ENCODE measurements around the gene GRID1. TPM values are rescaled to one million over a fixed set of nuclear protein-coding genes. Genes with fewer than 3 reads are reported as not detected.

Gene GRID1
- total RNA-seq, 4 donors from 2014 or later, result 0.88 to 7.3 (median 4.1) TPM

DNA sequence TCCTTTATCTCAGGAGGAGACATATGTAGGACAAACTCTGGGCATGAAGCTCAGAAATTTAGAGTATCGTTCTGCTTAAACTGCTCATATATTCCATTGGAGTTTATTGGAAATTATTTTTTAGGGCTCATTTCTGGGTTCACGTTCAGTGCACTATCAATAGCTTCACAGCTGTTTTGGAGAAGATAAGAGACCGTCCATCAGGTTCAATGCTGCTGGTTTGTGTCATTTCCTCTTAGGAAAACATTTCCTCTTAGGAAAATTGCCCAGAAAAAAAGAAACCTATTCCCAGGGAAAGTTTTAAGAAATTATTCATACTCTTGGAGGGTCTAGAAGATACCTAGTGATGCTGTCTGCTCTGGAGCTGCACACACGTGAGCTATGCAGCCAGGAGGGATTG, 691.7 kb downstream of the GRID1 start:
- Histone ChIP-seq H3K4me3 (no peak overlapping the region), H3K36me3 (no peaks in the 10 kb centered on the region), H3K27ac (no peak overlapping the region), H3K9me3 (no peaks in the 10 kb centered on the region), H3K4me1 (no peaks in the 10 kb centered on the region), H3K27me3 (no peaks in the 10 kb centered on the region)
- intact Hi-C loops (cut with DNase I; ENCODE audit: low total_unique reads), result no loop called here
- TF ChIP-seq POLR2A (IDR thresholded peaks at IDR 0.05), result no peak
- TF ChIP-seq, protein P1, sequence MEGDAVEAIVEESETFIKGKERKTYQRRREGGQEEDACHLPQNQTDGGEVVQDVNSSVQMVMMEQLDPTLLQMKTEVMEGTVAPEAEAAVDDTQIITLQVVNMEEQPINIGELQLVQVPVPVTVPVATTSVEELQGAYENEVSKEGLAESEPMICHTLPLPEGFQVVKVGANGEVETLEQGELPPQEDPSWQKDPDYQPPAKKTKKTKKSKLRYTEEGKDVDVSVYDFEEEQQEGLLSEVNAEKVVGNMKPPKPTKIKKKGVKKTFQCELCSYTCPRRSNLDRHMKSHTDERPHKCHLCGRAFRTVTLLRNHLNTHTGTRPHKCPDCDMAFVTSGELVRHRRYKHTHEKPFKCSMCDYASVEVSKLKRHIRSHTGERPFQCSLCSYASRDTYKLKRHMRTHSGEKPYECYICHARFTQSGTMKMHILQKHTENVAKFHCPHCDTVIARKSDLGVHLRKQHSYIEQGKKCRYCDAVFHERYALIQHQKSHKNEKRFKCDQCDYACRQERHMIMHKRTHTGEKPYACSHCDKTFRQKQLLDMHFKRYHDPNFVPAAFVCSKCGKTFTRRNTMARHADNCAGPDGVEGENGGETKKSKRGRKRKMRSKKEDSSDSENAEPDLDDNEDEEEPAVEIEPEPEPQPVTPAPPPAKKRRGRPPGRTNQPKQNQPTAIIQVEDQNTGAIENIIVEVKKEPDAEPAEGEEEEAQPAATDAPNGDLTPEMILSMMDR (IDR thresholded peaks at IDR 0.05), result no peak
- no peak for DNase-seq

DNA sequence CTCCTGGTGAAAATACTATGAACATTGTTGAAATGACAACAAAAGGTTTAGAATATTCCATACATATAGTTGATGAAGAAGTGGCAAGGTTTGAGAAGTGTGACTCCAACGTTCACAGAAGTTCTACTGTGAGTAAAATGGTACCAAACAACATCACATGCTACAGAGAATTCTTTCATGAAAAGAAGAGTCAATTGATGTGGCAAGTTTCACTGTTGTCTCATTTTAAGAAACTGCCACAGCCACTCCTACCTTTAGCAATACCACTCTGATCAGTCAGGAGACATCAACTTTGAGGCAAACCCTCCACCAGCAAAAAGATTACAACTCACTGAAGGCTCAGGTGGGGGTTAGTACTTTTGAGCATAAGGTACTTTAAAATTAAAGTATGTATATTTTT, 693.3 kb downstream of the GRID1 start:
- no peak for TF ChIP-seq POLR2A (IDR thresholded peaks at IDR 0.05)
- TF ChIP-seq, protein P1 (IDR thresholded peaks at IDR 0.05), result no peak
- H3K4me3 ChIP-seq, result no peak overlapping the region

DNA sequence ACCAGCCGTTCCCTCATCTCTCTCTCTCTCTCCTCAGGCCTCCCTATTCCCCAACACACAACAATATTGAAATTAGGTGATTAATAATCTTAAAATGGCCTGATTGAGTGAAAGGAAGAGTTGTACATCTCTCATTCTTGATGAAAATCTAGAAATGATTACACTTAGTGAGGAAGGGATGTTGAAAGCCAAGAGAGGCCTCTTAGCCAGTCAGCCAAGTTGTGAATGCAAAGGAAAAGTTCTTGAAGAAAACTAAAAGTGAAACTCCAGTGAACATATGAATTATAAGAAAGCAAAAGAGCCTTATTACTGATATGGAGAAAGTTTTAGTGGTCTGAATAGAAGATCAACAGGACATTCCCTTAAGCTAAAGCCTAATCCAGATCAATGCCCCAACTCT, 695.1 kb downstream of the GRID1 start:
- Histone ChIP-seq H3K36me3 (no peaks in the 10 kb centered on the region), H3K4me3 (no peak overlapping the region), H3K27ac (no peak overlapping the region), H3K4me1 (no peaks in the 10 kb centered on the region), H3K9me3 (no peaks in the 10 kb centered on the region), H3K27me3 (no peaks in the 10 kb centered on the region)
- intact Hi-C loops (cut with DNase I; ENCODE audit: low total_unique reads), result no loop called here
- no peak for DNase-seq
- no peak for TF ChIP-seq POLR2A (IDR thresholded peaks at IDR 0.05)
- TF ChIP-seq, protein P1 (IDR thresholded peaks at IDR 0.05), result no peak

More for the DNA sequence above, 693.3 kb downstream of the GRID1 start:
- Histone ChIP-seq H3K9me3 (no peaks in the 10 kb centered on the region), H3K36me3 (no peaks in the 10 kb centered on the region), H3K4me1 (no peaks in the 10 kb centered on the region), H3K27ac (no peak overlapping the region), H3K27me3 (no peaks in the 10 kb centered on the region)
- intact Hi-C loops (cut with DNase I; ENCODE audit: low total_unique reads), result no loop called here
- no peak for DNase-seq

DNA sequence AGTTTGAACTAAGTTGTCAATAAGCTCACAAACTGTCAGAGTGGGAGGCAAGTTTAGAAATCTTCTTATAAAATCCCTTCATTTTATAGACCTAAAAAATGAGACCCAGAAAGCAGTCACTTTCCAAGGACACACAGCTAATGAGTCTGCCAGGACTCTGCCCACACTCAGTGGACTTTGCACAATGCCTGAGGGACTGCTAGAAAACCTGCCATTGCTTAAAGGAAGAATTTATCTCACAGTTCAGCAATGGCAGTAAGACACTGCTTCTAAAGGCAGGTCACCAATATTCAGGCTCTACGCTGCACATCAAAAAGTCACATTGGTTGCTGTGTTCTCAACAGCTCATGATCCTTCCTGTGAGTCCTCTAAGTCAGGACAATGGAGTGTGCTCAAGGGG, 698.1 kb downstream of the GRID1 start:
- H3K27me3 ChIP-seq, result no peaks in the 10 kb centered on the region
- DNase-seq, result no peak
- TF ChIP-seq, protein P1 (IDR thresholded peaks at IDR 0.05), result no peak
- no peak for TF ChIP-seq POLR2A (IDR thresholded peaks at IDR 0.05)
- intact Hi-C loops (cut with DNase I; ENCODE audit: low total_unique reads), result no loop called here
- no peaks in the 10 kb centered on the region for H3K4me1 ChIP-seq
- no peaks in the 10 kb centered on the region for H3K9me3 ChIP-seq
- no peak overlapping the region for H3K27ac ChIP-seq
- no peak overlapping the region for H3K4me3 ChIP-seq
- no peaks in the 10 kb centered on the region for H3K36me3 ChIP-seq

DNA sequence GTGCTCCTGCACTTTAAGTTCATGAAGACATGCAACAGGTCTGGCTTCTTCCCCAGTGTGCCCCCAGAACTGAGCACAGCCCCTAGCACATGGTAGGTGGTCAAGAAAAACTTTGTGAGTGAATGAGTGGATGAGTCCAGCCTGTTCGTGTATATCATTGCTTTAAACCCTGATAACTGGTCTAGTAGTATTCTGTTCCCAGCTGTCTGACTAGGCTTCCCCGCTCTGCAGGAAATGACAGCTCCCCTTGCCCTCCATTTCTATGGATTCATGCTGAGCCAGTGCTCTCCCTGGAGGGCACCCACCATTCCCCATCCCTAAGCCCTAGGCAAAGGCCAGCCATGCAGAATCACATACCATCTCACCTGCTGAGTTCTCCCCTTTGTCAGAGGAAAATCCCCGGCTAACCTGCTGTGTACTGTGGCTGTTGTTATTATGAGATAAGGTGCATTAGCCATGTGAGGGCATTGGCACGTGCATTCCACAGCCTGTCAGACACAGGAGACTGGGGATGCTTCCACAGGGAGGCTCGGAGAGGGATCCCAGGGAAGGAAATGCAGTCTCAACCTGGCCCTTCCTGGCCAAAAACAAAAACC, 698.9 kb downstream of the GRID1 start:
- Histone ChIP-seq H3K4me3 (no peak overlapping the region), H3K27ac (no peak overlapping the region), H3K27me3 (no peaks in the 10 kb centered on the region), H3K4me1 (no peaks in the 10 kb centered on the region), H3K9me3 (no peaks in the 10 kb centered on the region), H3K36me3 (no peaks in the 10 kb centered on the region)
- no peak for TF ChIP-seq POLR2A (IDR thresholded peaks at IDR 0.05)
- TF ChIP-seq, protein P1 (IDR thresholded peaks at IDR 0.05), result no peak
- intact Hi-C loops (cut with DNase I; ENCODE audit: low total_unique reads), result no loop called here
- DNase-seq, result no peak
